D721Med (cell line): ENCODE results near the gene GJA1.

Source experiments
- DNase-seq: peaks from one replicate; pipeline ENCODE4 v3.0.0; 2011; ENCODE audit warnings: low spot score; ENCODE audit not compliant: insufficient read length
- FAIRE-seq: peaks from 2 replicates; lab custom pipeline; 2011; peaks lifted over from hg19 to GRCh38; lab: Jason Lieb, UNC
- CTCF ChIP-seq: IDR thresholded peaks from 2 replicates; pipeline ENCODE4 v1.5.1; 2012; ENCODE audit warnings: mild to moderate bottlenecking, control low read depth; ENCODE audit not compliant: insufficient read depth; ENCODE audit errors: missing control alignments

The GJA1 gene

GRCh38 chr6:121449331-121449730 lies 13.9 kb downstream of the GJA1 start:
- FAIRE-seq: peak; percentile 86

GRCh38 chr6:121450242-121450641 lies 14.8 kb downstream of the GJA1 start:
- FAIRE-seq: no peak
- TF ChIP-seq CTCF: no peak
- no peak for DNase-seq

More at GRCh38 chr6:121449331-121449730, 13.9 kb downstream of the GJA1 start:
- TF ChIP-seq CTCF: no peak
- no peak for DNase-seq

GRCh38 chr6:121451250-121451649 lies 15.8 kb downstream of the GJA1 start:
- no peak for DNase-seq
- TF ChIP-seq CTCF: no peak
- FAIRE-seq: no peak

GRCh38 chr6:121453191-121453590 lies 17.7 kb downstream of the GJA1 start:
- DNase-seq (no peak), FAIRE-seq (no peak)
- no peak for TF ChIP-seq CTCF

- TF ChIP-seq CTCF: no peak
- DNase-seq: no peak
- no peak for FAIRE-seq
Observed at GRCh38 chr6:121460170-121460569, 24.7 kb downstream of the GJA1 start.

- no peak for TF ChIP-seq CTCF
- no peak for DNase-seq
- no peak for FAIRE-seq
Observed at GRCh38 chr6:121463087-121463486, 27.6 kb downstream of the GJA1 start.

GRCh38 chr6:121465101-121465500 lies 29.7 kb downstream of the GJA1 start:
- no peak for TF ChIP-seq CTCF
- DNase-seq (no peak), FAIRE-seq (no peak)
